HepG2 (cell line): ENCODE data around the gene KLRF2. TPM values are rescaled to one million over a fixed set of nuclear protein-coding genes. Genes with fewer than 3 reads are reported as not detected.

Experiments used
- ATAC-seq: fragments of 200-7000 bp; cut with Tn5 transposase; 3 replicates; pipeline ENCODE4 v1.9.1; 2020; ENCODE audit warnings: mild to moderate bottlenecking, moderate library complexity
- BruUV-seq: library from RNA; stranded (reverse); fragments of 400-500 nt; replicated peaks from 2 replicates; lab custom pipeline; 2021; lab: Mats Ljungman, UMichigan
- CTCF ChIA-PET: fragments of 300-600 bp; formaldehyde crosslinking; extraction: SDS; loops from one replicate; lab custom pipeline; 2021; ENCODE audit warnings: low total read pairs, inconsistent platforms, low intra/inter-chr PET ratio; lab: Yijun Ruan, JAX
- POLR2A ChIA-PET: fragments of 350-600 bp; sonication (Branson Sonifier 250); formaldehyde crosslinking; loops from one replicate; lab custom pipeline; 2020; ENCODE audit warnings: antibody characterized with exemption, inconsistent platforms; lab: Yijun Ruan, JAX
- DNase-seq: peaks from one replicate; pipeline ENCODE4 v3.0.0-alpha.2; 2015; ENCODE audit warnings: low spot score
- FAIRE-seq: peaks from 3 replicates; lab custom pipeline; 2011; peaks lifted over from hg19 to GRCh38; lab: Jason Lieb, UNC
- H2AFZ ChIP-seq: one replicate; pipeline ENCODE4 v1.6.1; 2011; ENCODE audit warnings: low read length, inconsistent platforms
- H3K27ac ChIP-seq: fragments of 300-600 bp; 3 replicates; pipeline ENCODE4 v1.8.0; 2011; ENCODE audit warnings: mixed run types, mild to moderate bottlenecking, mixed read lengths, low read length, inconsistent platforms; ENCODE audit not compliant: insufficient read depth; ENCODE audit errors: extremely low read length
- H3K27me3 ChIP-seq, 2 experiments: fragments of 200-600 bp in 1 of 2; 2 replicates in 1 of 2; 3 replicates in 1 of 2; pipeline versions ENCODE4 v1.6.0 to v1.8.0; 2011; ENCODE audit warnings: low read length in 2 of 2, mild to moderate bottlenecking in 2 of 2, moderate library complexity in 2 of 2, inconsistent platforms in 1 of 2; ENCODE audit not compliant: insufficient read depth in 2 of 2, control insufficient read depth in 1 of 2
- H3K36me3 ChIP-seq, 2 experiments: fragments of 200-600 bp in 1 of 2; replicated peaks in 1 of 2; 2 replicates in 1 of 2; 3 replicates in 1 of 2; pipeline versions ENCODE4 v1.5.1 to v1.8.0; 2011; ENCODE audit warnings: low read length in 2 of 2, inconsistent platforms in 1 of 2; ENCODE audit not compliant: insufficient read depth in 2 of 2, control insufficient read depth in 1 of 2
- H3K4me1 ChIP-seq: 2 replicates; pipeline ENCODE4 v1.5.1; 2012; ENCODE audit warnings: low read length, inconsistent platforms; ENCODE audit not compliant: insufficient read depth
- H3K4me2 ChIP-seq: 2 replicates; pipeline ENCODE4 v1.6.0; 2011; ENCODE audit warnings: low read depth, low read length, inconsistent platforms
- H3K4me3 ChIP-seq, 3 experiments: fragments of 200-600 bp in 1 of 3; sonication (generic), shearing (Covaris generic) in 1 of 3; replicated peaks in 1 of 3; 2 replicates each; pipeline ENCODE4 v1.5.1; 2011 to 2016; ENCODE audit warnings: low read length in 3 of 3, inconsistent platforms in 2 of 3, low read depth in 2 of 3, mild to moderate bottlenecking in 2 of 3, control low read depth in 1 of 3, mixed read lengths in 1 of 3; ENCODE audit not compliant: insufficient read depth in 1 of 3
- H3K79me2 ChIP-seq: one replicate; pipeline ENCODE4 v1.6.1; 2011; ENCODE audit warnings: low read length, inconsistent platforms; ENCODE audit not compliant: insufficient read depth
- H3K9ac ChIP-seq: 2 replicates; pipeline ENCODE4 v1.6.0; 2011; ENCODE audit warnings: mild to moderate bottlenecking, low read depth, low read length, inconsistent platforms; ENCODE audit not compliant: insufficient read depth
- H3K9me3 ChIP-seq: 2 replicates; pipeline ENCODE4 v1.5.1; 2012; ENCODE audit warnings: mild to moderate bottlenecking, low read length
- H4K20me1 ChIP-seq: 2 replicates; pipeline ENCODE4 v1.6.0; 2011; ENCODE audit warnings: inconsistent platforms, mild to moderate bottlenecking, low read length, moderate library complexity; ENCODE audit not compliant: insufficient read depth
- EP300 ChIP-seq, 3 experiments: sonication (generic) in 1 of 3; formaldehyde crosslinking in 1 of 3; IDR thresholded peaks; 2 replicates each; pipeline versions ENCODE4 v1.5.1 to v1.6.1; 2011 to 2020; ENCODE audit warnings: low read depth in 2 of 3, low read length in 2 of 3, borderline replicate concordance in 1 of 3, improper control_type of control experiment in 1 of 3, mild to moderate bottlenecking in 1 of 3, missing genetic modification reagents in 1 of 3, moderate library complexity in 1 of 3
- FOXM1 ChIP-seq: sonication (generic); formaldehyde crosslinking; IDR thresholded peaks from 2 replicates; pipeline ENCODE4 v1.5.0; 2020; ENCODE audit warnings: missing genetic modification reagents
- FOXP1 ChIP-seq, 2 experiments: fragments of 450-650 bp in 1 of 2; IDR thresholded peaks; 2 replicates each; pipeline ENCODE4 v1.6.1; 2017 to 2018; ENCODE audit warnings: antibody characterized with exemption in 1 of 2
- HMG20A ChIP-seq: IDR thresholded peaks from 2 replicates; pipeline ENCODE4 v1.6.1; 2016; ENCODE audit warnings: borderline replicate concordance
- MBNL3 ChIP-seq: fragments of 250-450 bp; sonication (Bioruptor Pico); conservative IDR thresholded peaks from 2 replicates; pipeline ENCODE4 v1.8.0; 2022; ENCODE audit warnings: mild to moderate bottlenecking, inconsistent platforms
- TCF7 ChIP-seq: sonication (generic); IDR thresholded peaks from 2 replicates; pipeline ENCODE4 v1.6.1; 2016; ENCODE audit warnings: antibody characterized with exemption, low read depth
- ZIK1 ChIP-seq: sonication (generic); formaldehyde crosslinking; IDR thresholded peaks from 2 replicates; pipeline ENCODE4 v1.5.0; 2020; ENCODE audit warnings: mild to moderate bottlenecking, low read depth, missing genetic modification reagents, borderline replicate concordance
- ZNF136 ChIP-seq: sonication (generic); formaldehyde crosslinking; IDR thresholded peaks from 2 replicates; pipeline ENCODE4 v1.8.1; 2022; ENCODE audit warnings: low read depth, mild to moderate bottlenecking, moderate library complexity, missing genetic modification reagents
- ZNF34 ChIP-seq: sonication (generic); formaldehyde crosslinking; IDR thresholded peaks from 2 replicates; pipeline ENCODE4 v1.4.0; 2020; ENCODE audit warnings: mild to moderate bottlenecking, missing genetic modification reagents, borderline replicate concordance
- WGBS: methylation state at CpG from one replicate; pipeline ENCODE4 v1.1.6; 2017; ENCODE audit warnings: low lambda C conversion rate; 5-methylcytosine and 5-hydroxymethylcytosine counted together
- in situ Hi-C: cut with HindIII; loops from 2 replicates; pipeline ENCODE4 v1.10.0; 2017; ENCODE audit warnings: low pct_unique_long_range_greater_than_20kb; ENCODE audit not compliant: extremely low pct_ligation_motif_present
- intact Hi-C: fragments of 100-400 bp; cut with micrococcal nuclease; formaldehyde crosslinking; loops from one replicate; pipeline ENCODE4 v1.10.0; 2022; ENCODE audit not compliant: unreplicated experiment
- polyA plus RNA-seq, 8 experiments: library from polyadenylated mRNA; depleted of rRNA in 3 of 8; stranded (reverse) in 7 of 8; unstranded in 1 of 8; fragments of >200 nt; fragmentation: Illumina TruSeq in 4 of 8; extraction: Trizol in 4 of 8; gene quantifications; 2 replicates each; pipeline versions ENCODE4 v1.2.1 to v1.2.3, GENCODE V29; 2011 to 2016; ENCODE audit warnings: low read depth in 4 of 8, missing spikeins in 1 of 8, mixed read lengths in 1 of 8; ENCODE audit not compliant: insufficient read depth in 1 of 8
- total RNA-seq, 5 experiments: library from RNA; depleted of rRNA; stranded (reverse); fragments of >200 nt; fragmentation: Illumina TruSeq; extraction: Trizol; gene quantifications; 2 replicates each; pipeline ENCODE4 v1.2.3, GENCODE V29; 2016; ENCODE audit warnings: low read depth in 1 of 5
- TF ChIP-seq, protein P1 (sequence below): sonication (generic); formaldehyde crosslinking; IDR thresholded peaks from 2 replicates; pipeline ENCODE4 v1.8.0; 2022; ENCODE audit warnings: missing genetic modification reagents, mild to moderate bottlenecking, moderate library complexity, borderline replicate concordance
- TF ChIP-seq, protein P2 (sequence below): sonication (generic); formaldehyde crosslinking; IDR thresholded peaks from 2 replicates; pipeline ENCODE4 v1.4.0; 2020; ENCODE audit warnings: missing genetic modification reagents, borderline replicate concordance

KLRF2 gene
- total and polyA plus RNA-seq, 2 of the 13 experiments (the other 11 are each of a cell fraction or from before 2014, with no cell fraction given), result not detected

DNA sequence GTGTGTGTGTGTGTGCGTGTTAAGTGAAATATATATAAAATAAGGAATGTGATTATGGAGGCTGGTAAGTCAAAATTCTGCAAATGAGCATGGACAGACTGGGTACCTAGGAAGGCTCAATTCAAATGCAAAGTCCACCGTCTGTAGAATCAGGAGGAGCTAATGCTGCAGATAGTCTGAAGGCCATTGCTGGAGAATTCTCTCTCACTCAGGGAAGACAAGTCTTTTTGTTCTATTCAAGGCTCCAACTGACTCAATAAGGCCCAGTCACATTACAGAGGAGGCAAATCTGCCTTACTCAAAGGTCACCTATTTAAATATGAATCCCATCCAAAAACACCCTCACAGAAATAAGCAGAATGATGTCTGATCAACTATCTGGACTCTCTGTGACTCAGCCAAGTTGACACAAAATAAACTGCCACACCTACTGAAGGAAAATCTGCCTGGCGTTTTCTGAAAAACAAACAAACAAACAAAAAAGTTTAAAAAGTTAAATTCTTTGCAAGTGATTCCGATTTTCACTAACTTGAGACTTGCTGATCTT lies 684 bp upstream of the KLRF2 start:
- DNase-seq, result no peak
- Histone ChIP-seq H3K27ac (no peak overlapping the region), H3K36me3 (no peaks in the 10 kb centered on the region), H3K9ac (no peak overlapping the region), H3K79me2 (no peaks in the 10 kb centered on the region), H2AFZ (no peak overlapping the region), H3K9me3 (no peaks in the 10 kb centered on the region), H4K20me1 (no peaks in the 10 kb centered on the region), H3K4me2 (no peak overlapping the region), H3K4me1 (peaks cover 14% of the 10 kb centered on the region), H3K27me3 (no peaks in the 10 kb centered on the region), H3K4me3 (no peak overlapping the region)
- in situ Hi-C loops (no loop called here), intact Hi-C loops (no loop called here)
- no TSS peak for BruUV-seq
- no peak for ATAC-seq
- POLR2A ChIA-PET, result no interaction called here
- TF ChIP-seq HMG20A (CRISPR knock-in tag), result no peak
- no peak for FAIRE-seq
- CTCF ChIA-PET, result no interaction called here
- WGBS, result 38% methylated on average over 4 of the region's 4 CpGs

DNA sequence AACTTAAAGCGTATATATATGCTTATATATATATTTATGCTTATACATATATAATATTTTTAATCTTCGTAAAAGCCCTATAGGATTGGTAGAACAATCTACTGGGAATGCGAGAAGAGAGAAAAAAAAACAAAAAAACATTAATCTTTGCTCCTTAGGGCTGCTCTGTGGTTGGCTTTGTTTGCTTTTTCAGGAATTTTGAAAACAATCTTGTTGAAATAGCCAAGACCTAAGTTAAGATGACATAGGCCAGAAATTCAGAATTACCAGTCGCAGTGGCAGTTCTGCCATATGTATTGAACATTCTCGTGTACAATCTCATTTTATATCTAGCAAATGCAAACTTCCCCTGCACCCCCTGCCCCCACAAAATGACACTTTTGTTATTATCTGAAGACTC lies 699 bp downstream of the KLRF2 start:
- Histone ChIP-seq H4K20me1 (no peaks in the 10 kb centered on the region), H3K4me1 (peaks cover 14% of the 10 kb centered on the region), H3K27ac (no peak overlapping the region), H3K4me2 (0 out of 2 replicates have a peak overlapping the region, but pooled peaks have one; percentile 18), H2AFZ (no peak overlapping the region), H3K27me3 (no peaks in the 10 kb centered on the region), H3K9ac (no peak overlapping the region), H3K36me3 (no peaks in the 10 kb centered on the region), H3K9me3 (no peaks in the 10 kb centered on the region), H3K4me3 (no peak overlapping the region), H3K79me2 (no peaks in the 10 kb centered on the region)
- DNase-seq, result no peak
- peak; percentile 43 for FAIRE-seq
- POLR2A ChIA-PET, result no interaction called here
- ATAC-seq, result no peak
- WGBS, result 2% methylated on average over 5 of the region's 5 CpGs
- no TSS peak for BruUV-seq
- in situ Hi-C loops (no loop called here), intact Hi-C loops (no loop called here)
- CTCF ChIA-PET, result no interaction called here
- TF ChIP-seq ZIK1 (CRISPR knock-in tag) (no peak), ZNF136 (CRISPR knock-in tag) (no peak), TCF7 (no peak), FOXM1 (CRISPR knock-in tag) (no peak), ZNF34 (CRISPR knock-in tag) (no peak), FOXP1 (IDR thresholded peaks at IDR 0.05) (no peak), FOXP1 (CRISPR knock-in tag; IDR thresholded peaks at IDR 0.05) (0 out of 2 replicates have a peak, but pooled peaks have one; percentile 11), EP300 (IDR thresholded peaks at IDR 0.05; ENCODE audit: low read depth in 2 of 2, low read length in 2 of 2) (0 out of 4 replicates have a peak, but pooled peaks of 1 of the 2 experiments have one; percentile 6), EP300 (CRISPR knock-in tag; IDR thresholded peaks at IDR 0.05; ENCODE audit: borderline replicate concordance) (no peak), MBNL3 (CRISPR knock-in tag) (no peak)
- TF ChIP-seq, protein P1, sequence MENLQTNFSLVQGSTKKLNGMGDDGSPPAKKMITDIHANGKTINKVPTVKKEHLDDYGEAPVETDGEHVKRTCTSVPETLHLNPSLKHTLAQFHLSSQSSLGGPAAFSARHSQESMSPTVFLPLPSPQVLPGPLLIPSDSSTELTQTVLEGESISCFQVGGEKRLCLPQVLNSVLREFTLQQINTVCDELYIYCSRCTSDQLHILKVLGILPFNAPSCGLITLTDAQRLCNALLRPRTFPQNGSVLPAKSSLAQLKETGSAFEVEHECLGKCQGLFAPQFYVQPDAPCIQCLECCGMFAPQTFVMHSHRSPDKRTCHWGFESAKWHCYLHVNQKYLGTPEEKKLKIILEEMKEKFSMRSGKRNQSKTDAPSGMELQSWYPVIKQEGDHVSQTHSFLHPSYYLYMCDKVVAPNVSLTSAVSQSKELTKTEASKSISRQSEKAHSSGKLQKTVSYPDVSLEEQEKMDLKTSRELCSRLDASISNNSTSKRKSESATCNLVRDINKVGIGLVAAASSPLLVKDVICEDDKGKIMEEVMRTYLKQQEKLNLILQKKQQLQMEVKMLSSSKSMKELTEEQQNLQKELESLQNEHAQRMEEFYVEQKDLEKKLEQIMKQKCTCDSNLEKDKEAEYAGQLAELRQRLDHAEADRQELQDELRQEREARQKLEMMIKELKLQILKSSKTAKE (CRISPR knock-in tag), result no peak
- TF ChIP-seq, protein P2, sequence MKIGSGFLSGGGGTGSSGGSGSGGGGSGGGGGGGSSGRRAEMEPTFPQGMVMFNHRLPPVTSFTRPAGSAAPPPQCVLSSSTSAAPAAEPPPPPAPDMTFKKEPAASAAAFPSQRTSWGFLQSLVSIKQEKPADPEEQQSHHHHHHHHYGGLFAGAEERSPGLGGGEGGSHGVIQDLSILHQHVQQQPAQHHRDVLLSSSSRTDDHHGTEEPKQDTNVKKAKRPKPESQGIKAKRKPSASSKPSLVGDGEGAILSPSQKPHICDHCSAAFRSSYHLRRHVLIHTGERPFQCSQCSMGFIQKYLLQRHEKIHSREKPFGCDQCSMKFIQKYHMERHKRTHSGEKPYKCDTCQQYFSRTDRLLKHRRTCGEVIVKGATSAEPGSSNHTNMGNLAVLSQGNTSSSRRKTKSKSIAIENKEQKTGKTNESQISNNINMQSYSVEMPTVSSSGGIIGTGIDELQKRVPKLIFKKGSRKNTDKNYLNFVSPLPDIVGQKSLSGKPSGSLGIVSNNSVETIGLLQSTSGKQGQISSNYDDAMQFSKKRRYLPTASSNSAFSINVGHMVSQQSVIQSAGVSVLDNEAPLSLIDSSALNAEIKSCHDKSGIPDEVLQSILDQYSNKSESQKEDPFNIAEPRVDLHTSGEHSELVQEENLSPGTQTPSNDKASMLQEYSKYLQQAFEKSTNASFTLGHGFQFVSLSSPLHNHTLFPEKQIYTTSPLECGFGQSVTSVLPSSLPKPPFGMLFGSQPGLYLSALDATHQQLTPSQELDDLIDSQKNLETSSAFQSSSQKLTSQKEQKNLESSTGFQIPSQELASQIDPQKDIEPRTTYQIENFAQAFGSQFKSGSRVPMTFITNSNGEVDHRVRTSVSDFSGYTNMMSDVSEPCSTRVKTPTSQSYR (CRISPR knock-in tag), result no peak
